Activated T-cell treated with anti-CD3 and anti-CD28 coated beads, Interleukin-2, amount 50 U/mL, for 24 hours (primary cell): ENCODE measurements around the gene FNBP1.

Experiments used
- DNase-seq: peaks from one replicate; pipeline ENCODE4 v3.0.0-alpha.2; 2020
- H3K27ac Mint-ChIP-seq: 2 replicates; pipeline ENCODE4 v1.8.0; 2020; ENCODE audit warnings: mild to moderate bottlenecking, mixed read lengths
- H3K27me3 Mint-ChIP-seq: 2 replicates; pipeline ENCODE4 v1.8.0; 2020; ENCODE audit warnings: mixed read lengths
- H3K36me3 Mint-ChIP-seq: 2 replicates; pipeline ENCODE4 v1.8.0; 2020; ENCODE audit warnings: low read depth, mixed read lengths
- H3K4me1 Mint-ChIP-seq: 2 replicates; pipeline ENCODE4 v1.8.0; 2020; ENCODE audit warnings: low read depth, mixed read lengths
- H3K4me3 Mint-ChIP-seq: 2 replicates; pipeline ENCODE4 v1.8.0; 2020; ENCODE audit warnings: mild to moderate bottlenecking, moderate library complexity, mixed read lengths
- H3K9me3 Mint-ChIP-seq: 2 replicates; pipeline ENCODE4 v1.8.0; 2020; ENCODE audit warnings: mixed read lengths

The FNBP1 gene

GRCh38 chr9:129865668-129866320 lies 177.2 kb downstream of the FNBP1 start:
- H3K9me3 Mint-ChIP-seq, result no peaks in the 10 kb centered on the region
- H3K4me1 Mint-ChIP-seq, result peaks cover 90% of the 10 kb centered on the region
- peak overlapping the region; percentile 95 for H3K27ac Mint-ChIP-seq
- peak overlapping the region; percentile 3 for H3K4me3 Mint-ChIP-seq
- H3K27me3 Mint-ChIP-seq, result no peaks in the 10 kb centered on the region
- no peak for DNase-seq
- H3K36me3 Mint-ChIP-seq, result peaks cover 84% of the 10 kb centered on the region

- no peak for DNase-seq
- Mint-ChIP-seq H3K36me3 (peaks cover 81% of the 10 kb centered on the region), H3K27me3 (no peaks in the 10 kb centered on the region), H3K4me1 (peaks cover 88% of the 10 kb centered on the region), H3K9me3 (no peaks in the 10 kb centered on the region), H3K4me3 (no peak overlapping the region), H3K27ac (peak overlapping the region; percentile 95)
These were observed 177.9 kb downstream of the FNBP1 start for GRCh38 chr9:129864991-129865647.

- Mint-ChIP-seq H3K4me3 (peak overlapping the region; percentile 51), H3K4me1 (peaks cover 77% of the 10 kb centered on the region), H3K36me3 (peaks cover 81% of the 10 kb centered on the region), H3K27ac (peak overlapping the region; percentile 95), H3K27me3 (no peaks in the 10 kb centered on the region), H3K9me3 (no peaks in the 10 kb centered on the region)
- peak; percentile 71 for DNase-seq
These were observed 179.8 kb downstream of the FNBP1 start for GRCh38 chr9:129863059-129863690.

GRCh38 chr9:129861447-129861827 lies 181.6 kb downstream of the FNBP1 start:
- H3K36me3 Mint-ChIP-seq, result peaks cover 84% of the 10 kb centered on the region
- H3K27me3 Mint-ChIP-seq, result no peaks in the 10 kb centered on the region
- H3K9me3 Mint-ChIP-seq, result no peaks in the 10 kb centered on the region
- peak overlapping the region; percentile 94 for H3K27ac Mint-ChIP-seq
- DNase-seq, result no peak
- H3K4me1 Mint-ChIP-seq, result peaks cover 69% of the 10 kb centered on the region
- H3K4me3 Mint-ChIP-seq, result no peak overlapping the region

- Mint-ChIP-seq H3K4me3 (peak overlapping the region; percentile 38), H3K27ac (peak overlapping the region; percentile 94), H3K27me3 (no peaks in the 10 kb centered on the region), H3K4me1 (peaks cover 67% of the 10 kb centered on the region), H3K9me3 (no peaks in the 10 kb centered on the region), H3K36me3 (peaks cover 85% of the 10 kb centered on the region)
- peak; percentile 63 for DNase-seq
These were observed 182.1 kb downstream of the FNBP1 start for GRCh38 chr9:129860653-129861446.

- Mint-ChIP-seq H3K4me1 (peaks cover 73% of the 10 kb centered on the region), H3K9me3 (no peaks in the 10 kb centered on the region), H3K27me3 (no peaks in the 10 kb centered on the region), H3K36me3 (peaks cover 87% of the 10 kb centered on the region), H3K27ac (peak overlapping the region; percentile 55), H3K4me3 (no peak overlapping the region)
- DNase-seq, result no peak
These were observed 184.6 kb downstream of the FNBP1 start for GRCh38 chr9:129858167-129858962.

- Mint-ChIP-seq H3K9me3 (no peaks in the 10 kb centered on the region), H3K4me1 (peaks cover 69% of the 10 kb centered on the region), H3K27ac (peak overlapping the region; percentile 65), H3K4me3 (no peak overlapping the region), H3K36me3 (peaks cover 89% of the 10 kb centered on the region), H3K27me3 (no peaks in the 10 kb centered on the region)
- DNase-seq, result no peak
These were observed 185.8 kb downstream of the FNBP1 start for GRCh38 chr9:129857207-129857606.

GRCh38 chr9:129854588-129855110 lies 188.3 kb downstream of the FNBP1 start:
- Mint-ChIP-seq H3K27me3 (no peaks in the 10 kb centered on the region), H3K9me3 (no peaks in the 10 kb centered on the region), H3K4me3 (peak overlapping the region; percentile 23), H3K36me3 (peaks cover 98% of the 10 kb centered on the region), H3K4me1 (peaks cover 60% of the 10 kb centered on the region), H3K27ac (peak overlapping the region; percentile 85)
- no peak for DNase-seq

- Mint-ChIP-seq H3K9me3 (no peaks in the 10 kb centered on the region), H3K4me1 (peaks cover 58% of the 10 kb centered on the region), H3K4me3 (no peak overlapping the region), H3K36me3 (peaks cover 89% of the 10 kb centered on the region), H3K27me3 (no peaks in the 10 kb centered on the region), H3K27ac (peak overlapping the region; percentile 85)
- no peak for DNase-seq
These were observed 189.4 kb downstream of the FNBP1 start for GRCh38 chr9:129853614-129854013.

- peak overlapping the region; percentile 31 for H3K27ac Mint-ChIP-seq
- H3K9me3 Mint-ChIP-seq, result no peaks in the 10 kb centered on the region
- DNase-seq, result no peak
- peaks cover 81% of the 10 kb centered on the region for H3K36me3 Mint-ChIP-seq
- peaks cover 61% of the 10 kb centered on the region for H3K4me1 Mint-ChIP-seq
- H3K4me3 Mint-ChIP-seq, result no peak overlapping the region
- no peaks in the 10 kb centered on the region for H3K27me3 Mint-ChIP-seq
These were observed 190.4 kb downstream of the FNBP1 start for GRCh38 chr9:129852579-129852978.

GRCh38 chr9:129851821-129852220 lies 191.2 kb downstream of the FNBP1 start:
- peak overlapping the region; percentile 18 for H3K27ac Mint-ChIP-seq
- H3K36me3 Mint-ChIP-seq, result peaks cover 76% of the 10 kb centered on the region
- H3K27me3 Mint-ChIP-seq, result no peaks in the 10 kb centered on the region
- DNase-seq, result no peak
- no peak overlapping the region for H3K4me3 Mint-ChIP-seq
- H3K4me1 Mint-ChIP-seq, result peaks cover 59% of the 10 kb centered on the region
- no peaks in the 10 kb centered on the region for H3K9me3 Mint-ChIP-seq

GRCh38 chr9:129850821-129851550 lies 192.0 kb downstream of the FNBP1 start:
- DNase-seq, result no peak
- no peaks in the 10 kb centered on the region for H3K27me3 Mint-ChIP-seq
- no peak overlapping the region for H3K4me3 Mint-ChIP-seq
- H3K27ac Mint-ChIP-seq, result no peak overlapping the region
- peaks cover 69% of the 10 kb centered on the region for H3K36me3 Mint-ChIP-seq
- peaks cover 54% of the 10 kb centered on the region for H3K4me1 Mint-ChIP-seq
- no peaks in the 10 kb centered on the region for H3K9me3 Mint-ChIP-seq

GRCh38 chr9:129849901-129850300 lies 193.1 kb downstream of the FNBP1 start:
- peaks cover 61% of the 10 kb centered on the region for H3K36me3 Mint-ChIP-seq
- no peaks in the 10 kb centered on the region for H3K27me3 Mint-ChIP-seq
- no peak overlapping the region for H3K4me3 Mint-ChIP-seq
- H3K27ac Mint-ChIP-seq, result no peak overlapping the region
- no peaks in the 10 kb centered on the region for H3K9me3 Mint-ChIP-seq
- DNase-seq, result no peak
- H3K4me1 Mint-ChIP-seq, result peaks cover 49% of the 10 kb centered on the region
